Measurements from ENCODE around the gene RIC1.
"Not testable (repeated sequence)": the region's sequence is repeated elsewhere in the genome, so short reads cannot be mapped to it uniquely, and the experiment has no call there.

RIC1 gene

DNA sequence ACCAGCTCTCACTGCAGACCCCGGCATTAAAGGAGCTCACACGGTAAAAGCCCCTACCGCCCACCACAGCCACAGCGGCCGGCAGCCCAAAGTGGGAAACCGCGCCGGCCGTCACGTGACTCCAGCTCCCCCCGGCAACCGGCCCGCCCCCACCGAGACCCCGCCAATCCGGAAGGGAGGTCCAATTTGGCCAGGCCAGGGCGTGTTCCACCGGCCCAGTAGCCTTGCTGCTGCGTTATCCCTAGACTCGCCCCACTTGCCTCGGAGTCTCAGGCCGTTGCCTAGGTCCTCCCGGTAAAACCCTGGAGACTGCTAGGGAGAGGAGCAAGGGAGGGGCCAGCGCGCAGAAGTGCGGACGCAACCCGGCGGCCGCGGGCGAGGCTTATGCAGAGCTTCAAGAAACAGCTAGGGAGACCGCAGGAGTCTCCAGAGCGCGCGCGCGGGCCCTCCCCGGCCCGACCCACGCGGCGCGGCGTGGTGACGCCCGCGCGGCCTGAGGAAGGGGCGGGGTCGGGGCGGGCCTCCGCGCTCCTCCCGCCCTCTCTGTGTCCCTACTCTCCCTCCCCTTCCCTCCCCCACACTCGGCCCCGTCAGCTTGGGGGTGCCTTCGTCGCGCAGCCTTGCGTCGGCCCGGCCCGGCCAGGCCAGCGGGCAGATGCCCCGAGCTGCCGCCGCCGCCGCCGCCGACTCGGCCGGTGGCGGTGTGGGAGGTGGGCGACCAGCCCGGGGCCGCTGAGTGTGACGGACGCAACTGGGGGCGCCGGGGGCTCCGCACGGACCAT is at the start of gene RIC1:
Gene RIC1 (plus strand): TSS at position 578 of the 782 bp plus-strand sequence. CDS start 203 bp downstream, at position 781.
- peak; percentile 96 for DNase-seq

DNA sequence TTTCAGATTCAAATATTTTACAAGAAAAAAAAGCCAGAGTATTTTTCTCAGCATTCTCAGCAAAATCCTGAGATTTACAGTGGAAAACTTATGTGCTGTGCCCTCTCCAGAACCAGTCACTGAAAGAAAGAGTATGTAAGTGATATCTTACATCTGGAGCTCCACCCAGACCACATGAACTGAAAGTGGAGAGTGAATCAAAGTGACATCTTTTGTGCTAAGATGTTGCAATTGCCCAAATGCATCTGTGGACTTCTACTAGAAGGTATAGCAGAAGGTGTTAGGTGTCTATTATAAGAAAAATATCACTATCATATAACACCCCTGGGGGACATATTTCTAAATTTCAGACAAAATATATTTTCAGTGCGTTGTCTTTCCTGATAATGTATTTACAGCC is 49.0 kb upstream of the RIC1 start:
- no peak for DNase-seq

DNA sequence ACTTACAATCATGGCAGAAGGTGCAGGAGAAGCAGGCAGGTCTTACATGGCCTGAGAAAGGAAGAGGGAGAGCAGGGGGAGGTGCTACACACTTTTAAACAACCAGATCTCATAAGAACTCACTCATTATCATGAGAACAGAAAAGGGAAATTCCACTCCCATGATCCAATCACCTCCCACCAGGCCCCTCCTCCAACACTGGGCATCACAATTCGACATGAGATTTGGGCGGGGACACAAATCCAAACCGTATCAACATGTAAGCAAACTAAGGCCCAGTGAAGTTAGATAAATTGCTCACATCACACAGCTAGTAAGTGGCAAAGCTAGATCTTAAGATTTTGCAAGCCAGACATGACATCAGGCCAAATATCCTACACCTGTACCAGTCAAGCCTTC is 48.3 kb upstream of the RIC1 start:
- DNase-seq, result no peak

DNA sequence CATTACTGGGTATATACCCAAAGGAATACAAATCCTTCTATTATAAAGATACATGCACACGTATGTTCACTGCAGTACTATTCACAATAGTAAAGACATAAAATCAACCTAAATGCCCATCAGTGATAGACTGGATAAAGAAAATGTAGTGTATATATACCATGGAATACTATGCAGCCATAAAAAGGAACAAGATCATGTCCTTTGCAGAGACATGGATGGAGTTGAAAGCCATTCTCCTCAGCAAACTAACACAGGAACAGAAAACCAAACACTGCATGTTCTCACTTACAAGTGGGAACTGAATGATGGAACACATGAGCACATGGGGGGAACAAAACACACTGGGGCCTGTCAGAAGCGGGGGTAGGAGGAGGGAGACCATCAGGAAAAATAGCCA is 47.2 kb upstream of the RIC1 start:
- DNase-seq, result not testable (repeated sequence)

- no peak for DNase-seq
Measured at GRCh38 chr9:5582835-5583195, 46.1 kb upstream of the RIC1 start.

GRCh38 chr9:5586391-5586802 is 42.5 kb upstream of the RIC1 start:
- no peak for DNase-seq

DNA sequence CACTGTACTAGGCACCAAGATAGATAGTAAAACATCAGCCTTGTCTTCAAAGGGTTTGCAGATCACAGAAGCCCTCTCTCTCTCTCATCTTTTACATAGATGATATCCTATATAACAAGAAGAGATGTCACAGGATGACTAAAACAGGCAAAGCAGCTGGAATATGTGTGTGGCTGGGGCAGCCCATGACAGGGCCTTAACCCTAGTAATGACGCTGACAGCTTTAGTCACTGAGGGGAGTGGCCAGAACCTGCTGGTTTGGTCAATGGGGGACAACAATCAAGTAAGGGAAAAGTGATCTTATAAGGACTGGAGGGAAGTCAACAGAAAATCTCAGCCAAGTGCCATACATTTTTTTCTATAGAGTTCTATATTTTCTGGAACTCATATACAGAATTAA is 41.9 kb upstream of the RIC1 start:
- no peak for DNase-seq

DNA sequence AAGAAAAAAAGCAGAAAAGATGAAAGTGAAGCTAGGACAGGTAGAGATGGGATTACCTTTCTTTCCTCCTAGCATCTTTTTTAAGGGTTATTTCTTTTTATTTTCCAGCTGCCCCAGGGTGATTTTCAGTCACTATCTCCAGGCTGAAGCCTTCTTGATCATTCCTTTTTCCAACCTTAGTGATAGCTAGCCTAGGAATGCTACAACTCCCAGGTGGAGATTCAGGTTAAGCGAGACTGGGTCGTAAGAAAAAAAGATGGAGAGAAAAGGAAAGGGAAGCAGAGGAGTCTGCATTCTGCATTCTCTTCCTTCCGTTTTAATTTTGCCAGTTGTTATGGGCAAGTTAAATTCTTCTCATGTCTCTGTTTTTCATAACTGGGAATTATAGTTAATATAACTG is 36.7 kb upstream of the RIC1 start:
- no peak for DNase-seq

- DNase-seq, result no peak
Measured at GRCh38 chr9:5592904-5593303, 36.0 kb upstream of the RIC1 start.

GRCh38 chr9:5593904-5594303 is 35.0 kb upstream of the RIC1 start:
- DNase-seq, result no peak

- DNase-seq, result no peak
Measured at GRCh38 chr9:5596173-5596572, 32.7 kb upstream of the RIC1 start.

GRCh38 chr9:5608298-5609225 is 20.3 kb upstream of the RIC1 start:
- DNase-seq, result peak; percentile 38

GRCh38 chr9:5609226-5609596 is 19.7 kb upstream of the RIC1 start:
- no peak for DNase-seq

DNA sequence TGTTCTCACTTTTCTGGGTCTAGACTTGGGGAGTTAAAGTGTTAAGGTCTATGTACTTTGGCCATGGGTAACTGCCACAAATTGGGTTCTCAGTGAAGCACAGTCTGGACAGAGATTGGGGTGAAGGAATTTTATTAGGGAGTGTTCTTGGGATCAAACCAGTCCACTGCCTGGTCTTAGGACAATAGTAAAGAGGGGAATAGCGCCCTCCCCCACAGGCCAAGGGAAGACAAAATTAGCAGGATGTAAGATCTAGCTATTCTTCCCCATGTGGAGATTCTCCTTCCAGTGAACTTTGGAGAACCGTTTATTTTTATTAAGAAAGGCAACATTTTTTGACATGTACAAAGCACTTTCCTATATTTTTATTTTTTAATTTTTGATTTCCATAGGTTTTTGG is 18.4 kb upstream of the RIC1 start:
- DNase-seq, result no peak

DNA sequence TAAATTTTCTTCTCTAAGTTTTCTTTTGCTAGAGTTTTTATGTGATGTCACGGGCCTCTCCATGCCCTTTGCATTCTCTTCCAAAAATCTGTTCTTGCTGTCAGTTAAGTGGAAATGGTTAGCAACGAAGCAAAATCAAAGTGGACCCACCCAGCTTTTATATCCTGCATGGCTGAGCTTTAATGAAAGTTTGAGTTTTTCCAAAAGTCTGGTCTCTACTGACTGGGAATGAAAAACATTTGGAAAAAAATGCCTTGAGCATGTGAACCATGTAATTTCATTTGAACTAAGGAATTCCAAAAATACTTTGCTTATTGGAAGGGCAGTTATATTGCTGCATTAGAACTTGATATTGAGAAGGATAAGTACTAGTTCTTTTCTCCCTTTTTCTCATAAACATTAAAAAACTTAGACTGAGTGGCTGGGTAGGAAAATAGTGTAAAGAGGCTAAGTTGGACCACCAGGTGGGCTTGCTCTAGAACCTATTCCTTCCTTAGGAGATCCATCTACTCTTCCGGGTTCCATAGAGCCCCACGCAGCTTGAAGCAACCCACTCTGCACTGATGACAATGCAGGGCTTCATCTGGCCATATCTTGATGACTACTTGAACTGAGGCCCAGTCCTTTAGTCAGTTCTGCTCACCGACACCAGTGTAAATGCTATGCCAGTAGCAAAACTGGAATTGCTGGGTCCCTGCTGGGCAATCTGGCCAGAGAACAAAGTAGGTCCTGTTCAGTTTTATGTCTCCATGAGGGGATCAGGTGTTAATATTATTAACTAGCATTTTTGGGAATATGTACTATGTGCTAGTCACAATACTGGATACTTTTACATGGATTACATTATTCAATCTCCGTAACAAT is 17.4 kb upstream of the RIC1 start:
- no peak for DNase-seq

DNA sequence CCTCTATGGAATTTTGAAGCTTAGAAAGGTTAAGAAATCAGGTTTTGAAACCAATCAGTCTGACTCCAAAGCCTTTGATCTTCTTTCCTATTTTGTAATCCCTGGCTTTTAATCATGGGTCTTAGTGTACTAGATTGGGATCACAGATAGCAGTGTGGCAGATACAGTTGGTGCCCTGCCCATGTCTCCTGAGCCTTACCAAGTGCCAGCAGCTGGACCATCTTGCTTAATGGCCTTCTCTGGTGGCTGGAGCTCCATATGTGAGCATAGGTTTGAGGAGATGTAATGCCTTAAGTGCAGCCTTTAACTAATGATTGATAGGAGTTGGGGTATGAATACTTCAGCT is 16.7 kb upstream of the RIC1 start:
- no peak for DNase-seq

GRCh38 chr9:5614192-5614591 is 14.7 kb upstream of the RIC1 start:
- no peak for DNase-seq

- DNase-seq, result no peak
Measured at GRCh38 chr9:5614985-5615384, 13.9 kb upstream of the RIC1 start.

- DNase-seq, result no peak
Measured at GRCh38 chr9:5617749-5618148, 11.2 kb upstream of the RIC1 start.

- DNase-seq, result peak; percentile 73
Measured at GRCh38 chr9:5620494-5620893, 8.4 kb upstream of the RIC1 start.

DNA sequence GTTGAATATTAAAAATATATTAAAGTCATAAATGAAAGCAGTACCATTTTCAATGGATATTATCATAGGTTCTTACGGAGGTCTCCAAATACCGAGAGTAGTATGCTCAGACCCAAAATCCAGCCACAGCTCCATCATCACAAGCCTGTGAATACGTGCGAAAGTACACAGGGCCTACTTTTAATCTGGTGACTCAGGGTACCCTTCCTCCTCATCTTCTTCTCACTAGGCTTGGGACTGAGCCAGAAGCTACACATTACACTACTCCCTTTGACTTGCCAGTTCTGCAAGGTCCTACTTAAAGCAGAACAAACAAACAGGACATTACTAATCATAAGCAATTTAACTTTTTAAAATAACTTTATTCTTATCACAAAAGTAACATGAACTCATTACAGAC is 7.6 kb upstream of the RIC1 start:
- peak; percentile 5 for DNase-seq

DNA sequence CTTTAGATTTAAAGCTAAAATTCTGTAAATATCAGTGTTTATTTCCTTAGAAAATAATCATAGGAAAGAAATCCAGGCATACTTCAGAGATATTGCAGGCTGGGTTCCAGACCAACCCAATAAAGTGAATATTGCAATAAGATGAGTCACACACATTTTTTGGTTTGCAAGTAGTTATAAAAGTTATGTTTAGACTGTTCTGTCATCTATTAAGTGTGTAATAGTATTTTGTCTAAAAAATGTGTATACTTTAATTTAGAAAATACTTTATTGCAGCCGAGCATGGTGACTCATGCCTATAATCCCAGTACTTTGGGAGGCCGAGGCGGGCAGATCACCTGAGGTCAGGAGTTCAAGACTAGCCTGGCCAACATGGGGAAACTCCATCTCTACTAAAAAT is 6.9 kb upstream of the RIC1 start:
- DNase-seq, result no peak

DNA sequence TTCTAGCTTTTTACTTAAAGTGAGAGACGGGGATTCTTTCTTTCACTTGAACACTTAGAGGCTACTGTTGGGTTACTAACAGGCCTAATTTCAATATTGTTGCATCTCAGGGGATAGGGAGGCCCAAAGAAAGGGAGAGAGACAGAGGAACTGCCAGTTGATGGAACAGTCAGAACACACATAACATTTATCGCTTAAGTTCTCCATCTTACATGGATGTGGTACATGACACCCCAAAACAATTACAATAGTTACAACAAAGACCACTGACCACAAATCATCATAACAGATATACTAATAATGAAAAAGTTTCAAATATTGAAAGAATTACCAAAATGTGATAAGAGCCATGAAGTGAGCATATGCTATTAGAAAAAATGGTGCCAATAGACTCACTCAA is 4.3 kb upstream of the RIC1 start:
- no peak for DNase-seq
